Hepatocyte (in vitro differentiated cells): Measurements from ENCODE around the gene NKD1. TPM values are rescaled to one million over a fixed set of nuclear protein-coding genes. Genes with fewer than 3 reads are reported as not detected.

Experiments
- DNase-seq: peaks from one replicate; pipeline ENCODE4 v3.0.0-alpha.2; 2016; ENCODE audit warnings: low spot score
- H2AFZ ChIP-seq: fragments of 200-600 bp; sonication (generic); 2 replicates; pipeline ENCODE4 v1.6.0; 2016; ENCODE audit warnings: antibody characterized with exemption, mild to moderate bottlenecking
- H3K27ac ChIP-seq: fragments of 200-600 bp; sonication (generic); 2 replicates; pipeline ENCODE4 v1.5.1; 2016; ENCODE audit warnings: mild to moderate bottlenecking
- H3K27me3 ChIP-seq: fragments of 200-600 bp; sonication (generic); 2 replicates; pipeline ENCODE4 v1.6.1; 2016
- H3K36me3 ChIP-seq: fragments of 200-600 bp; sonication (generic); replicated peaks from 2 replicates; pipeline ENCODE4 v1.5.1; 2016; ENCODE audit warnings: low read depth; ENCODE audit not compliant: insufficient read depth
- H3K4me1 ChIP-seq: fragments of 200-600 bp; sonication (generic); 2 replicates; pipeline ENCODE4 v1.5.1; 2016; ENCODE audit warnings: mild to moderate bottlenecking, moderate library complexity; ENCODE audit not compliant: insufficient read depth
- H3K4me2 ChIP-seq: fragments of 200-600 bp; sonication (generic); 2 replicates; pipeline ENCODE4 v1.6.0; 2016
- H3K4me3 ChIP-seq: fragments of 200-600 bp; sonication (generic); 2 replicates; pipeline ENCODE4 v1.5.1; 2016; ENCODE audit warnings: mild to moderate bottlenecking
- H3K79me2 ChIP-seq: fragments of 200-600 bp; sonication (generic); 2 replicates; pipeline ENCODE4 v1.6.0; 2017; ENCODE audit warnings: mild to moderate bottlenecking
- H3K9me2 ChIP-seq: fragments of 200-600 bp; sonication (generic); replicated peaks from 2 replicates; pipeline ENCODE4 v1.6.0; 2017; ENCODE audit warnings: mild to moderate bottlenecking; ENCODE audit not compliant: insufficient read depth
- H3K9me3 ChIP-seq: fragments of 200-600 bp; sonication (generic); 2 replicates; pipeline ENCODE4 v1.5.1; 2016; ENCODE audit warnings: low read depth, mild to moderate bottlenecking
- H4K20me1 ChIP-seq: fragments of 200-600 bp; sonication (generic); 2 replicates; pipeline ENCODE4 v1.6.0; 2016; ENCODE audit warnings: mild to moderate bottlenecking; ENCODE audit not compliant: insufficient read depth, poor library complexity, severe bottlenecking
- CTCF ChIP-seq: fragments of 200-600 bp; sonication (generic); IDR thresholded peaks from 2 replicates; pipeline ENCODE4 v1.5.1; 2016; ENCODE audit warnings: antibody characterized with exemption, mild to moderate bottlenecking; ENCODE audit not compliant: poor library complexity
- EZH2 ChIP-seq: fragments of 200-600 bp; sonication (generic); IDR thresholded peaks from 2 replicates; pipeline ENCODE4 v1.6.1; 2016; ENCODE audit warnings: antibody characterized with exemption, mild to moderate bottlenecking, borderline replicate concordance
- EZH2phosphoT487 ChIP-seq: fragments of 200-600 bp; sonication (generic); IDR thresholded peaks from one replicate; pipeline ENCODE4 v1.6.1; 2018; ENCODE audit warnings: antibody characterized with exemption, mild to moderate bottlenecking, low read depth, moderate library complexity; ENCODE audit not compliant: unreplicated experiment, severe bottlenecking
- whole genome bisulfite sequencing: methylation state at CpG from one replicate; pipeline ENCODE4 v1.1.6; 2016; ENCODE audit warnings: low lambda C conversion rate; ENCODE audit errors: missing lambda C conversion rate; 5-methylcytosine and 5-hydroxymethylcytosine counted together
- polyA plus RNA-seq: library from polyadenylated mRNA; unstranded; fragments of >200 nt; fragmentation: Nextera tagmentation; extraction: Ambion mirVana; gene quantifications from 2 replicates; pipeline ENCODE4 v1.2.1, GENCODE V29; 2016
- total RNA-seq: library from RNA; depleted of rRNA; stranded (reverse); fragments of >200 nt; gene quantifications from 2 replicates; pipeline ENCODE4 v1.2.3, GENCODE V29; 2014

Gene NKD1
- total and polyA plus RNA-seq, 2 experiments from 2014 or later, result 5.9 to 26.3 TPM

DNA sequence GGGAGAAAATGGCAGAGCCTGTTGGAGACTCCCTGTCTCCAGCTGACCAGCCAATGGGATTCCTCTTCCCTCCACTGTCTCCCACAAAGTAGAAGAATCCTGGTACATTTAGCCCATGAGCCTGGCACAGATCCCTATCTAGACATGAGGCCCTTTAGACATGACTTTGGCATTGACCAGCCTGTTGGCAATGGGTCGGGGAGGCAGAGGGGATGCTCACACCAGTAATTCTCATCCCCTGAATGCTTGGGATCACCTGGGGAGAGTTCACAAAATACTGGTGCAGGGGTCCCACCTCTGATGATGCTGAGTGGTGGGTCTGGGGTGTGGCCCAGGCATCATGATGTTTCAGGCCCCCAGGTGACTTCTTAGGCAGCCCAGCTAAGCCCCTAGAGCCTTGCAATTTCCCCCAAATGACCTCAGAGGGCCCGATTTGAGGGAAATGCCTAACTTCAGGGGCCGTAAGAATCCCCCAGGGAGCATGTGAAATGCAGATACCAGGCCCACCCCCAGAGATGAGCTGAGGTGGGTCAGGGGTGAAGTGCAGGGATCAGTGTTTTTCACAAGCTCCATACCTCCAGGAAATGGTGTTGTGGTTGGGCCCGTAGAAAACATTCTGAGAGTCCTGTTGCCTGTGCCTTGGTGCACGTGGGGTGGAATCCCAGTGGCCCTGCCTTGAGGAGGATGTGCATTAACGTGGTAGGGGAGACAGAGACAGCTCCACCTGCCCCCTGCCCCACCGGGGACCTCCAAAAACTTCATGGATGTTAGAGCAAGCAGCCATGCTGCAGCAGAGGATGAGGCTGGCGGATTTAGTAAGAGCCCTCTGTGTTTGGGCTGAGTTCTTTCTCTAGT, 90.8 kb downstream of the NKD1 start:
- Histone ChIP-seq H3K36me3 (no peaks in the 10 kb centered on the region), H3K9me3 (no peaks in the 10 kb centered on the region), H3K79me2 (no peaks in the 10 kb centered on the region), H2AFZ (no peak overlapping the region), H3K4me1 (no peaks in the 10 kb centered on the region), H3K27ac (no peak overlapping the region), H3K27me3 (no peaks in the 10 kb centered on the region), H3K4me3 (no peak overlapping the region), H3K9me2 (no peaks in the 10 kb centered on the region), H3K4me2 (no peak overlapping the region), H4K20me1 (no peaks in the 10 kb centered on the region)
- DNase-seq, result no peak
- no peak for TF ChIP-seq EZH2phosphoT487
- no peak for TF ChIP-seq EZH2
- TF ChIP-seq CTCF, result no peak
- WGBS, result 87% methylated on average over 8 of the region's 8 CpGs

DNA sequence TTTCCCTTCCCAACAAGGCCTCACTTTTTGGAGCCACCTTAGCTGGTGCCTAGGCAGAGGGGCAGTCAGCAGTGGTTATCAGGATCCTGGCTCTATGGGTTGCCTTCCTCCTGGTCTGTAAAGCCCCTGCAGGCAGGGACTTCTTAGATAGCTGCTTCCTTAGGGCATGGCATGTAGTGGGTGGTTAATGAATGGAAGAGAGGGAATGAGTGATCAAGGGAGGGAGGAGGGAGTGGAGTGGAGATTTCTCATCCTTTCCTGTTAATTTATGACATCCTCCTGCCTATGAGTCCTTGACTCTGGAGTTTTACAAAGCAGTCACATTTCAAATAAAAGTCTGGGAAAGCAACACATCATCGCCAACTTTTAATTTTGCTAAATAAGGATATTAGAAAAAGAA, 92.2 kb downstream of the NKD1 start:
- WGBS, result 95% methylated on average over 1 of the region's 1 CpG
- no peaks in the 10 kb centered on the region for H3K79me2 ChIP-seq
- no peak for TF ChIP-seq EZH2
- TF ChIP-seq CTCF, result no peak
- no peak for TF ChIP-seq EZH2phosphoT487

DNA sequence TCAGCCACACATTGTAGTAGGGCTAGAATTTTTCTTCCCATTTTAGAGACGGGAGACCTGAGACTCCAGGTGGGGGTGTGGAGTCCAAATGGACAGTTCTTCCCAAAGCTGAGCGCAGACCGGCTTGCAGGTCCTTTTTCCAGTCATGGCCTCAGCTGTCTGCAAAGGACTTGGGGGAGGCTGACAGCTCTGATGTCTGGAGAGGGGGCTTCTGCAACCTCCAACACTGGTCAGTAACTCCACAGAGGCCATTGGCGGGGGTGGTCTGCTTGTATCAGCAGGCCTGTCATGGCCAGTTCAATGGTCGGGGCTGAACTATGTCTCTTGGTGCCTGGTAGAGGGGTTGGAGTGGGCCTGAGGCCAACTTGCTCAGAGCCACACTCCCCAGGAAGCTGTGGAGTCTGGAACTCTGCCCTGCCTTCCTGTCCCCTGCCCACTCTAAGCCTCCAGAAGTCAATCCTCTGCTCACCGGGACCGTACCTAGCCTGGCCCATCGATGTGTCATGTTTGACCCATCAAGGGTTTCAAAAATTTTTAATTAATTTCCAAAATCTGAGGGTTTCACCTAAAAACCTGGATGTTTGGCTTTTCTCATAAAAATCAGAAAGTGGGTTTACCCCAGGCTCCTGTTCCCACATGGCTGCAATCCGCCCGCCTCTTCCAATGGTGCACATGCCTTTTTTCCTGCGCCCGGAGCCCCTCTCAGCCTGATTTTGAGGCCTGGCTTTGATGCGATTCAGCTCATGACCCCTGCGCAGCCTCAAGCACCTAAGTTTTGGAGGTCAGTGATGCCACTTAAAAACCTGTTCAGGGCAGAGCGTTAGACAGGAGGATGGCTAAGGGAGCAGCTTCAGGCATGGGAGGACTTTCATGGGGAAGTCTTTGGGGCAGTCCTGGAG, 93.0 kb downstream of the NKD1 start:
- TF ChIP-seq CTCF (no peak), EZH2phosphoT487 (no peak), EZH2 (no peak)
- no peaks in the 10 kb centered on the region for H3K36me3 ChIP-seq
- H3K4me2 ChIP-seq, result no peak overlapping the region
- no peak overlapping the region for H2AFZ ChIP-seq
- no peaks in the 10 kb centered on the region for H3K4me1 ChIP-seq
- no peak overlapping the region for H3K27ac ChIP-seq
- no peaks in the 10 kb centered on the region for H4K20me1 ChIP-seq
- no peaks in the 10 kb centered on the region for H3K79me2 ChIP-seq
- H3K9me3 ChIP-seq, result no peaks in the 10 kb centered on the region
- no peaks in the 10 kb centered on the region for H3K27me3 ChIP-seq
- no peaks in the 10 kb centered on the region for H3K9me2 ChIP-seq
- DNase-seq, result no peak
- 90% methylated on average over 15 of the region's 15 CpGs for WGBS
- no peak overlapping the region for H3K4me3 ChIP-seq

More for the DNA sequence above, 92.2 kb downstream of the NKD1 start:
- no peaks in the 10 kb centered on the region for H4K20me1 ChIP-seq
- no peak overlapping the region for H2AFZ ChIP-seq
- no peak overlapping the region for H3K4me3 ChIP-seq
- H3K4me1 ChIP-seq, result no peaks in the 10 kb centered on the region
- H3K4me2 ChIP-seq, result no peak overlapping the region
- no peaks in the 10 kb centered on the region for H3K9me2 ChIP-seq
- no peak for DNase-seq
- no peaks in the 10 kb centered on the region for H3K9me3 ChIP-seq
- H3K27ac ChIP-seq, result no peak overlapping the region
- no peaks in the 10 kb centered on the region for H3K27me3 ChIP-seq
- H3K36me3 ChIP-seq, result no peaks in the 10 kb centered on the region
